ENCODE data around the gene TMEM132E.

The TMEM132E gene

DNA sequence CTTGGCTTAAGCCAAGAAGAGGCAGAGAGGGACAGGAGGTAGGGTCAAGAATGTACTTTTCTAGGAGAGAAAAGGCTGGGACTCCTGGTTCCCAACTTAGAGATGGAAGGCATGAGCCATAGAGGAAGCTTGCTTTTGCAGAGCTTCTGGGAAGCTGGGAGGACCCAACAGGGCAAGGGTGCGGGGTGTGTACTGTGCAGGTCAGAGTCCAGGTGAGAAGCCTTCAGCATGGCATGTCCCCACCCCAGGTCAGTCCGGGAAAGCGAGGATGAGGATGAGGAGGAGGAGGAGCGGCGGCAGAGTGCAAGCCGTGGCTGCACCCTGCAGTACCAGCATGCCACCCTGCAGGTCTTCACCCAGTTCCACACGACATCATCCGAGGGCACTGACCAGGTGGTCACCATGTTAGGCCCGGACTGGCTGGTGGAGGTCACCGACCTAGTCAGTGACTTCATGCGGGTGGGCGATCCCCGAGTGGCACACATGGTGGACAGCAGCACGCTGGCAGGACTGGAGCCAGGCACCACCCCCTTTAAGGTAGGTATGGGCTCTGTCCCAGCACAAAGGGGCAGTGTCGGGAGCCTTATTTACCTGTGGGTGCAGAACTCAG, 55.3 kb downstream of the TMEM132E start:
- no peak for DNase-seq (ENCODE audit: low read depth, low spot score)

DNA sequence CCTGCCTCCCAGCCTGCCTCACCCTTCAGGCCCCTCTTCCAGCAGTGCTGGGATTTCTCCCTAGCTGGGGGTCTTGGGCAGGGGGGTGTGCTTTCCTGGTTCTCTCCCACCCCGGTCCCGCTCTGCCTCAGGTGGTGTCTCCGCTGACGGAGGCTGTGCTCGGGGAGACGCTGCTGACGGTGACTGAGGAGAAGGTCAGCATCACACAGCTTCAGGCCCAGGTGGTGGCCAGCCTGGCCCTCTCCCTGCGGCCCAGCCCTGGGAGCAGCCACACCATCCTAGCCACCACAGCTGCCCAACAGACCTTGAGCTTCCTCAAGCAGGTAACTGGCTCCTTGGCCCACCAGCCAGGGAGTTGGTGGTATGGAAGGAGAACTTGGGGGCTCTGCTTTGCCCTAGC, 56.5 kb downstream of the TMEM132E start:
- DNase-seq (ENCODE audit: low read depth, low spot score): no peak

DNA sequence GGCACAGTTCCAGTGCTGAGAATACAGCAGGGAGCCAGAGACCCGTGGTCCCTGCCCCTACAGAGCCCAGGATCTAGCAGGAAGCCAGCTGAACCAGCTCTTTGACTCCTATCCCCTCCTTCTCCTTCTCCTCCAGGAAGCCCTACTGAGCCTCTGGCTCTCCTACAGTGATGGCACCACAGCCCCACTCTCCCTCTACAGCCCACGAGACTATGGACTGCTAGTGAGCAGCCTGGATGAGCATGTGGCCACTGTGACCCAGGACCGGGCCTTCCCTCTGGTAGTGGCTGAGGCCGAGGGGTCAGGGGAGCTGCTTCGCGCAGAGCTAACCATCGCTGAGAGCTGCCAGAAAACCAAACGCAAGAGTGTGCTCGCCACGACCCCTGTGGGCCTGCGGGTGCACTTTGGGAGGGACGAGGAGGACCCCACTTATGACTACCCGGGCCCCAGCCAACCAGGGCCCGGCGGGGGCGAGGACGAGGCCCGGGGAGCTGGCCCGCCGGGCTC, 57.7 kb downstream of the TMEM132E start:
- DNase-seq (ENCODE audit: low read depth, low spot score): no peak

DNA sequence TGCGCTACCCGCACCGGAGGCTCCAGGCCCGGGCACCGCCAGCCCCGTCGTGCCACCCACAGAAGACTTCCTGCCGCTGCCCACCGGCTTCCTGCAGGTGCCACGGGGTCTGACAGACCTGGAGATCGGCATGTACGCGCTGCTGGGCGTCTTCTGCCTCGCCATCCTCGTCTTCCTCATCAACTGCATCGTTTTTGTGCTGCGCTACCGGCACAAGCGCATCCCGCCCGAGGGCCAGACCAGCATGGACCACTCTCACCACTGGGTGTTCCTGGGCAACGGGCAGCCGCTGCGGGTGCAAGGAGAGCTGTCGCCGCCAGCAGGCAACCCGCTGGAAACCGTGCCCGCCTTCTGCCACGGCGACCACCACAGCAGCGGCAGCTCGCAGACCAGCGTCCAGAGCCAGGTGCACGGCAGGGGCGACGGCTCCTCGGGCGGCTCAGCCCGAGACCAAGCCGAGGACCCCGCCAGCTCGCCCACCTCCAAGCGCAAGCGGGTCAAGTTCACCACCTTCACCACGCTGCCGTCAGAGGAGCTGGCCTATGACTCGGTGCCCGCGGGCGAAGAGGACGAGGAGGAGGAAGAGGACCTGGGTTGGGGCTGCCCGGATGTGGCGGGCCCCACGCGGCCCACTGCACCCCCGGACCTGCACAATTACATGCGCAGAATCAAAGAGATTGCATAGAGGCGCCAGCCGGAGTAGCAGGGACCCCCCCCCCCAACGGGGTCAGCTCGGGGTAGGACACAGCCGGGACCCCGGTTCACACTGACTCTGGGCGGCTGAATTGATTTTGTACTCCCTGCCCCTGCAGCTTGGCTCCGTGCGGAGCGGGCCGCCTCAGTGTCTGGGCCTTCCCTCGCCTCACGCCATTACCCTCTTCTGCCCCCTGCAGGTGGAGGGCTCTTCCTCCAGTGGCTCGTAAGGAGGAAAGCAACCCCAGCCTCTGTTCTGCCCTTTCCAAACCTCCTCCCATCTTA, 58.5 kb downstream of the TMEM132E start:
- peak; percentile 71 for DNase-seq (ENCODE audit: low read depth, low spot score)

DNA sequence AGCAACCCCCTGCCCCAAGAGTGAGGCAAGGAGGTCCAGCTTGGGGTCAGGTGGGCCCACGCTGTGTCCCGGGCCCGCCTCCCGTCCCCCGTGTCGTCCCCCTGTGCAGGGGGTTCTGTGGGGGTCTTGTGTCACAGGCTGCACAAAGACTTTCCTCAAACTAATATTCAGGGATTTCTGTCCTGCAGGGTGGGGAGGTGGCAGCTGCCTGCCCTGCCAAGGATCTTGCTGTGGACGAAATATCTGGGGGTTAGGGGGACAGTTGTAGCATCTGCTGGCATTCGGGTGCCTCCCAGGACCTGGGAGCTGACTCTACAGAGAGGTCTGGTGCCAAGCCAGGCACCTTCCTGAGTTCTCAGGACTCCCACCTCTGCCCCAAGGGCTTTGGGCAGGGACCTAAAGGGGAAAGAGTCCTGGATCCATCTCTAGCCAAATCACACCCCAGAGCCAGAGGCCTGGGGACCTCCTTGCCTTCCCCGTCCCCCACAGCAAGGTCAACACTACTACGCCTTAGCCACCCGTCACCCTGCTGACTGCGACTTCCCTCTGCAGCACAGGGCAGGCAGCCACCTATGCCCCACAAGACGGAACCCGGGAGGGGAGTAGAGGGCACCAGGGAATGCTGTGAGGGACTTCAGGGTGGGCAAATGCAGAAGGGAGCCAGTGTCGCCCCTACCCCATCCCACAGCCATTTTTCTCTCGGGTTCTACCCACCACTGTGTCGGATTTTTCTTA, 59.3 kb downstream of the TMEM132E start:
- DNase-seq (ENCODE audit: low read depth, low spot score): no peak

DNA sequence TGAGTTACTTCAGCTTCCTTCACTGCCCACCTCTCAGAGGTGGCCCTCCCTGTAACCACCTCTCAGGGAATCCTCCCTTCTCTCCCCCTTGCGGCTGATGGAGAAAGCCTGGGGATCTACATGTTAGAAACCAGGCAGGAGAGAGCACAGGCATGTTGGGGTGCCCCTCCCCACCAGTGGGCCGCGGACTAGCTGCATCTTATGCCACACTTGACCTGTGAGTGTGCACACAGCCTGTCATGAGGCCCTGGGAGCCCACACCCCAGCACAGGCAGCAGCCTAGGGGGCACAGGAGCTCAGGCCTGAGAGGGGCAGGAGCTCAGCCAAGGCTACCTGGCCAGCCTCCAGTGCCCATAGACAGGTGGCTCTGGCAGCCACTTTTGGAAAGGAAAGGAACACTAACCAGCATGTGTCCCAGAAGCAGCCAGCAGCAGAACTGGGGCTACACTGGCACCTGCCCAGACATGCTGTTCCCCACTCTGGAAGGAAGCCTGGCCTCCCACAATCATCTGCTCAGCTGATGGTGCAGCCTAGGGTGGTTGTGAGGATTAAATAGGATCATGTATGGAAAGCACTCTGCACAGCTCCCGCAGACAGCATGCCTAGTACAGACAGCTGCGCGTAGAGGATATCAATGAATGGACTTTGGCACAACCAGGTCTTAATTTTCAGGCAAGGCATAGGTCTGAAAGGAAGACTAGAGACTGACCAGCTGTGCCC, 60.5 kb downstream of the TMEM132E start:
- no peak for DNase-seq (ENCODE audit: low read depth, low spot score)

DNA sequence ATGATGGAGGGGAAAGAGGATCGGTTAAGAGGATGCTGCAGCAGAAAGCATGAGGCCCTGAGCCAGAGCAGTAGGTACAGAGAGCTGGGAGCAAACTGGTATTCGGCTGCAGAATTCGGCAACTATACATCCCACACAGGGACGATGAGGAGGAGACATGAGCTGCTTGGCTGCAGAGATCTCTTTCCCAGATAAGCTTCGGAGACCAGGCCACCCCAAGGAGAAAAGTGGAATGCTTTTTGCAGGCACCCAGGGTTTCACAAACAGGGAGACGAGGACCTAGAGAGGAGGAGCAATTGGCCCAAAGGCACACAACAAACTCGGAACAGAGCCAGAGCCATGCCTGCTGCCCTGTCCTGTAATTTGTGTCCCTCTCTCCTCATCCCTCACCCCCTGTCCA, 62.0 kb downstream of the TMEM132E start:
- DNase-seq (ENCODE audit: low read depth, low spot score): no peak

DNA sequence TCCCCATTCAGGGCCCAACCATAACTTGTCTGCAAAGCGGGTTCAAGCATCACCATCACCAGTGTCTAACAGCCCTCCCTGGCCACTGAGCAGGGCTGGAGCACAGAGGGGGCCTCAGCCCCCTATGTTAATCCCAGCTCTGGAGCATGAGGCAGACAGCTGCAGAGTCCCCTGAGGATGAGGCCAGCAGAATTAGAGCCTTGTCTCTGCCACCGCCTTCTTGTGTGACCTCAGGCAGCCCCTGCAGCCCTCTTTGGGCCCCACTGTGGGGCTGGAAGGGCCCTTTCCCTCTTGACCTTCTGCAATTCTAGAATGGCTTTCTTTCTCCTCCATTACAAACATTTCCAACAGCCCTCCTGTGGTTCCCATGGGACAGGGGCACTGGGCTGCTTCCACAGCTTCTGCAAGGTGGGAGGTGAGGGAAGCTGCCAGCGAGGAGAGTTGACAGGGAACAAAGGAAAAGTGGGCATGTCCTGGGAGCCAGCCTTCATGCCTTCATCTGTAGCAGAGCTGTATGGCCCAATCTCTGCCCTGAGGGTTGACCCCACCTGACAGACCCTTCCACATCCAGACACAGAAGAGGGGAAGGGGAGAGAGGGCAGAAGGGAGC, 65.7 kb downstream of the TMEM132E start:
- no peak for DNase-seq (ENCODE audit: low read depth, low spot score)

DNA sequence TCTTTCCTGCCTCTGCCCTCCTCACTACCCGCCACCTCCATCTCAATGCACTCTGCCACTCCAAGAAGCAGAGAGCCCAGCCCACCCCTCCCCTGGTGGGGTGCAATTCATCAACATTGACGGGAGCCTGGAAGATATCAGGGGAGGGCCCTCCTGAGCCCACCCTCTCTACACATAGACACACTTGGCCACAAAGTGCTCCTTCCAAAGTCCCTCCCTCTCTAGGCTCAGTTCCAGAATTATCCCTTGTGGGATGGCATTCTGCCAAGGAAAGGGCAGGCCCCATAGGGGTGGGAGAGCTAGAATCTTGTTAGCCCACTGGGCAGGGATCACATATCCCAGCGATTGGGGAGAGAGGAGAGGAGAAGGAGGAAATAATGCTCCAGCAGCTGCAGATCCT, 66.2 kb downstream of the TMEM132E start:
- DNase-seq (ENCODE audit: low read depth, low spot score): no peak

DNA sequence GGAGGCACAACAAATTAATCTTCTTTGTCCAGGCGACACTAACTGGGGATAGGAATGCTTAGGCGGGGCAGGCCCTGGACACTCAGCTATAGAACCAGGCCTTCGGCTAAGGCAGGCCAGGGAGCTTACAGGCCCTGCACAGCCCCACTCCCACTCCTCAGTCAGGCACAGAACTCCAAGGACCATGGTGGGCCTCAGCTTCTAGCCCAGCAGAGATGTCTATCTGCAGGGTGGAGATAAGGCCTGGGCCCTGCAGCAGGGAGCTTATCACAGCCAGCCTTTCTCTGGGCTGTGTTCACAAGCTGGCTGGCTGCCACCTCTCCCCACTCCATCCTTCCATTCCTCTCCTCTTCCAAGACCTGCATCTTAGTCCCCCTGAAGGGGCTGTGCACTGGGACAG, 68.1 kb downstream of the TMEM132E start:
- no peak for DNase-seq (ENCODE audit: low read depth, low spot score)

DNA sequence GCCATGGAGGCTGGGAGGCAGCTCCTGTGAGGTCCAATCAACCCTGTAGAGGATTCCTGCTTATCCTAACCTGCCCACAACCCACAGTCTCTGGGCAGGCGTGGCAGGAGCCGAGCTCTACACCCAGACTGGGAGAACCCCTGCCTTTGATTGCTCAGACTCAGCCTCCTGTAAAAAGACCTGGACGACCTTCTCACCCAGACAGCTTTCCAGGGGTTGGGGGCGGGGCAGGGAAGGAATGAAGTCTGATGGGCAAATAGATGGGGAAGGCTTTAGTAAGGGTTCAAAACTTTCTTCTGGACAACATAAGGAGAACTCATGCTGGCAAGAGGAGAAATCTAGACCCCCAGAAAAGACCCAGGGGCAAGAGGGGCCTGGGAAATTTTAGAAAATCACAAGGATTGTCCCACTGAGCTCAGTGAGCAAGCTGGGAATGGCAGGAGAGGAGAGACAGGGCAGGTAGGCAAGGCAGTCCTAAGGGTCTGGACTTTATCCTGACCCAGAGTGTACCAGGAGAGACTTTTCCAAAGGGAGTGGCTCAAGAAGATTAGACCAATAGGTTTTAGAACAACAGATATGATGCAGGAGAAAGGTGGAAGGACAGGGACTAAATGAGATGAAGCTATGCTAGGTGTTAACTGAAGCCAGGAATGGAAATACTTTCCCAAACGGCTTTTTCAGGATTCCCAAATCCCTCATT, 70.8 kb downstream of the TMEM132E start:
- no peak for DNase-seq (ENCODE audit: low read depth, low spot score)

DNA sequence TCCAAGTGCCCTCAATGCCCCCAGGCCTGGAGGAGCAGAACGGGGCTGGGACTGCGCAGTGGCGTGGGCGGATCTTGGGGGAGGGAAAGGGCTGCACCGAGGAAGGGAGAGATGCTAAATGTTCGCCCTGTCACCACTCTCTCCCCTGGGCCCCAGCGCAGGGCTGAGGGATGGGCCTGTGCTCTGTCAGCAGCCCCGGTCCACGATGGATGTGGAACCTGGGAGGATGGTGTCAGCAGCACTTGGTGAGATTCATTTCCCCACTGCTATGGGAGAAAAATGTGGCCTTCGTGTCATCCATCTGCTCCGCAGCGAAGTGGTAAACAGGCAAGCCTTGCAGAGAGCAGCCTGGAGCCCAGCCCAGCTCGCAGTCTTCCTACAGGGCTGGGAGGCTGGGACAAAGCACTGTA, 72.0 kb downstream of the TMEM132E start:
- no peak for DNase-seq (ENCODE audit: low read depth, low spot score)

DNA sequence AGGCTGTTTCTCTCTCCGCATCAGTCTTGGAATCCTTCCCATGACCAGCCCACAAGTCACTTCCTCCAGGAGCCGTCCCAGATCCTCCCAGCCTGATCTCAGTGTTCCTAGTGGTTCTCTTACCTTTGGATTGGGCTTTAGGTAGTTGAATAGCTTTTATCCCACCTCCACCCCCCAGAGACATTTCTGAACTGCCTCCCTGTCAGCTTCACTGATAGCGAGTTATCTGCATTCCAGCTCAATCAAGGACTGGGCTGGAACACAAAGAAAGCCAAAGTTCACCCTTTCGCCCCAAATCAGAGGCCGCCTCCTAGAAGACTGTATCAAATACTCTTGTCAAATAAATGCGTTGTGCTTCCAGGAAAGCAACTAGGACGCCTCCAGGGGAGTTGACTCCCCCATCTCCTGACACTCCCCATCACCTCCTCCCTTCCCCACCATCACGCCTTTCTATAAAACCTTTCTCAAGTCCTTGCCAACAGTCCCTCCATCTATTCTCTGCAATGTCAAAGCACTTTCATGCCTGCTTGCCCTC, 72.7 kb downstream of the TMEM132E start:
- DNase-seq (ENCODE audit: low read depth, low spot score): no peak

DNA sequence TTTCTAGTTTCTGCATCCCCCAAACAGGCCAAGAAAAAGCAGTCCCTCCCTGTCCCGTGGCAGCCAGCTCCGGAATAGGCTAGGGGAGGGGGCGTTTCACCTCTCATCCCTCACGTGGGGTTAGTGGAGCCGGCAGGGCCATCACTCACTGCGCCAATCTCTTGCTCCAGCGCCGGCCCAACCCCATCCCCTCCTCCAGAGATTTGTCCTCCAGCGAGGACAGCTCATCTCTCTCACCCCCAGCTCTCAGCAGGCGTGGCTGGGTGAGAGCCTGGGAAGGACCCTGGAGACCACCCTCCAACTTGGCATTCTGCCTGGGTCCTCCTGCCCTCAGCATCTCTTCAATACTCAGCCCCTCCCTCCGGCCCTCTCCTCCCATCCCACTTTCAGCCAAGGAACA, 74.1 kb downstream of the TMEM132E start:
- DNase-seq (ENCODE audit: low read depth, low spot score): no peak

DNA sequence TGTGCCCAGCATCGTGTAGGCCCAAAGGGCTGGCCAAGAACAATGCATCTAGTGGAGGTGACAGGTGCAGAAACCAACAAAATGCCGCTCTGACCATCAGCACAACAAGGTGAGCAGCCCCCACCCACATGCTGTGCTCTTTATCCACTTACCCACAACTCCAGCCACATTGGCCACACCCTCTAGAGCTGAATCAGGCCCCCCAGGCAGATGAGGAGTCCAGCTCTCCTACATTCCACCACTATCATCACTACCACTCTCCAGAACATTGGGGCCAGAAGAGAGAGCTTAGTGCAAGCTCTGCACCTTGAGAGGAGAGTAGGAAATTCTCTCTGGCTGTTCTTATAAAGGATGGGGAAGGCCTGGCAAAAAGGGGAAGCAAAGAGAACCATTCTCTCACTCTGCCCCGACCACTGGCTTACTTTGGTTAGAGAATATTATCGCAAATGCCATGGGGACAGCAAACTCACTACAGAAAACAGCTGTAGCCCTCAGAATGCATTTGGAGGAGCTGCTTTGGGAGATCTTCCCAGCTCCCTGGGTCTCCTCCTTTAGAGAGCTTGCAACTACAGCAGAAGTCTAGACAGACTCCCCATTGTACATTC, 75.0 kb downstream of the TMEM132E start:
- DNase-seq (ENCODE audit: low read depth, low spot score): no peak

DNA sequence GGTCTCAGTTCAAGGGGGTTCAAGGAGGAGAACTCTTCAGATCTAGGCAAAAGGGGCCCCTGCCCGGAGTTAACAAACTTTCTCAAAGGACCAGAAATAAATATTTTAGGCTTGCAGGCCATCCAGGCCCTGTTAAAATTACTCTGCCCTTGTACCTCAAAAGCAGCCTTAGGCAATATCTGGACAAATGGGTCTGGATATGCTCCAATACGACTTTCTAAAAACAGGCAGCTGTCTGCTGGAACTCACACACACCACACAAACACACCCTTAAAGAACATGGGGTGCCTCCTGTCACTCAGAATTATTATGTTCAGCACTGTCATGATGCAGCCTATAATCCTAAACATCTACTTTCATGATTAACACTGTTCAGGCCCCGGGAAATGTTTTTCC, 75.5 kb downstream of the TMEM132E start:
- no peak for DNase-seq (ENCODE audit: low read depth, low spot score)

DNA sequence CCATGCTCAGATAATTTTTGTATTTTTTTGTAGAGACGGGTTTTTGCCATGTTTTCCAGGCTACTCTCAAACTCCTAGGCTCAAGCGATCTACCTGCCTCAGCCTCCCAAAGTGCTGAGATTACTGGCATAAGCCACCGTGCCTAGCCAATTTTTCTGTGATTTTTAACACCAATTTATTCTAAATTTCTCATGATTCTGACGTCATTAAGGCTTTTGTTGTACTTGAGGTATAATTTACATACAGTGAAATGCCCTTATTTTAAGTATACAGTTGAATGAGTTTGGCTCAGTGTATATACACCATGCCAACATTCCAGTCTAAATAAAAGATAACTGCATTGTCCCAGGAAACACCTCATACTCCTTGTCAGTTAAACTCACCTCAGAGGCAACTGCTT, 77.4 kb downstream of the TMEM132E start:
- DNase-seq (ENCODE audit: low read depth, low spot score): no peak

DNA sequence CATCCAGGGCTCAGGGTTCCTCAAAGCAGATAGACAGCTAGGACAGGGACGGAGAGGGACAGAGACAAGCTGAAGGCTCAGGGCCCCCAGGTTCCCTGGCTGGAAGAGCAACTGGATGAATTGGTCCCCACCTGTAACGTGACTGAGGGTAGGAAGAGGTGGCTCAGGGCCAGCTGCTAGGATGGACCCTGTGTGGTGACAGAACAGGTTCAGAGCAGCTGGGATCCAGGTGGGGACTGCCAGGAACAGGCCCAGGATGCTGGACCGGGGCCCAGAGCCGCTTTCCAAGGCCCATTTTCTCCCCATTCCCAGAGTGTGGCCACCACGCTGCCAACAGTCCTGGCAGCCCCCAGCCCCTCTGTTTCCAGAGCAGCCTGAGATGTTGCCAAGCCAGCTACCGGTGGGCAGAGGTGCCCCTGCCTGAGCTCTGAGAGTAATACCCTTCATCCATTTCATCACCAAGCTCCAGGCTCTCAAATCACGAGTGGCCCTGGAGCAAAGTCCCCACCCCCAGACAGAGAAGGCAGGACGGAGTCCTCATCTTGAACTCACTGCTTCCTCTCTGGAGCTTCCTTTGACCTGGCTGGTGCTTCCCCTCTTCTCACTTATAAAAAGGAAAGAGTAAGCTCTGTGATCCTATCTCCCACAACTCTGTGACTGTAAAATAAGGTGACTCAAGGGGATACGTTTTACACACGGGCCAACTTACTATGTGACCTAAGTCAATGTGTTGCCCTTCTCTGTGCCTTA, 79.6 kb downstream of the TMEM132E start:
- no peak for DNase-seq (ENCODE audit: low read depth, low spot score)

DNA sequence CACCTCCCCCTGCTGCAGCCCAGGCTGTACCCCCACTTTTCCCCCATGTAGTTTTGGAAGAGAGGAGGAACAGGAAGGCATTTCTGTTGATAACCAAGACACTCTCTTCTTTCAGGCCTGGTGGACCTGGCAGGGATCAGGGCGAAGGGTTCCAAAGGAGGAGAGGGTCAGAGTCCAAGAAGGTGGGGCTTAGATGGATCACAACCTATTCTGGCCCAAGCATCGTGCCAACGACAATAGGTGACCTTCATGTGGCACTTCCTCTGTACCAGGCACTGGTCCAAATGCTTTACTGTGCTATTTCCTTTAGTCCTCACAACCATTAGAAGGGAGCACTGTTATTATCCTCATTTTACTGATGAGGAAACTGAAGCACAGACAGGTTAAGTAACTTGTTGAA, 84.3 kb downstream of the TMEM132E start:
- no peak for DNase-seq (ENCODE audit: low read depth, low spot score)
